Neural cell (in vitro differentiated cells): ENCODE results near the gene NFIX.

Source experiments
- EP300 ChIP-seq: fragments of 450-650 bp; conservative IDR thresholded peaks from 2 replicates; pipeline ENCODE4 v1.6.1; 2014; ENCODE audit warnings: antibody characterized with exemption, mild to moderate bottlenecking, moderate library complexity; ENCODE audit not compliant: poor library complexity, severe bottlenecking
- EZH2 ChIP-seq: fragments of 200-600, 300-800 bp; shearing (Covaris generic), sonication (generic); IDR thresholded peaks from 2 replicates; pipeline ENCODE4 v1.6.1; 2014; ENCODE audit warnings: antibody characterized with exemption, low read length, borderline replicate concordance, mild to moderate bottlenecking; ENCODE audit not compliant: insufficient read depth, poor library complexity, severe bottlenecking
- MXI1 ChIP-seq: fragments of 450-650 bp; conservative IDR thresholded peaks from 2 replicates; pipeline ENCODE4 v1.6.1; 2014; ENCODE audit warnings: antibody characterized with exemption, mild to moderate bottlenecking; ENCODE audit not compliant: poor library complexity, severe bottlenecking
- POLR2AphosphoS5 ChIP-seq: IDR thresholded peaks from 2 replicates; pipeline ENCODE4 v1.6.1; 2012
- RAD21 ChIP-seq: fragments of 450-650 bp; conservative IDR thresholded peaks from 2 replicates; pipeline ENCODE4 v1.6.1; 2014; ENCODE audit warnings: antibody characterized with exemption, mild to moderate bottlenecking, moderate library complexity
- REST ChIP-seq: IDR thresholded peaks from 2 replicates; pipeline ENCODE4 v1.6.1; 2012; ENCODE audit warnings: borderline replicate concordance
- SMC3 ChIP-seq: fragments of 450-650 bp; conservative IDR thresholded peaks from 2 replicates; pipeline ENCODE4 v1.6.1; 2014; ENCODE audit warnings: antibody characterized with exemption, mild to moderate bottlenecking, moderate library complexity; ENCODE audit not compliant: poor library complexity
- TAF1 ChIP-seq: IDR thresholded peaks from 2 replicates; pipeline ENCODE4 v1.6.1; 2012; ENCODE audit warnings: low read depth
- TF ChIP-seq, protein P1 (sequence below): fragments of 450-650 bp; IDR thresholded peaks from 2 replicates; pipeline ENCODE4 v1.5.1; 2014; ENCODE audit warnings: antibody characterized with exemption, mild to moderate bottlenecking, moderate library complexity; ENCODE audit not compliant: poor library complexity, severe bottlenecking

GRCh38 chr19:13104360-13104847 is 109.1 kb downstream of the NFIX start:
- TF ChIP-seq, protein P1, sequence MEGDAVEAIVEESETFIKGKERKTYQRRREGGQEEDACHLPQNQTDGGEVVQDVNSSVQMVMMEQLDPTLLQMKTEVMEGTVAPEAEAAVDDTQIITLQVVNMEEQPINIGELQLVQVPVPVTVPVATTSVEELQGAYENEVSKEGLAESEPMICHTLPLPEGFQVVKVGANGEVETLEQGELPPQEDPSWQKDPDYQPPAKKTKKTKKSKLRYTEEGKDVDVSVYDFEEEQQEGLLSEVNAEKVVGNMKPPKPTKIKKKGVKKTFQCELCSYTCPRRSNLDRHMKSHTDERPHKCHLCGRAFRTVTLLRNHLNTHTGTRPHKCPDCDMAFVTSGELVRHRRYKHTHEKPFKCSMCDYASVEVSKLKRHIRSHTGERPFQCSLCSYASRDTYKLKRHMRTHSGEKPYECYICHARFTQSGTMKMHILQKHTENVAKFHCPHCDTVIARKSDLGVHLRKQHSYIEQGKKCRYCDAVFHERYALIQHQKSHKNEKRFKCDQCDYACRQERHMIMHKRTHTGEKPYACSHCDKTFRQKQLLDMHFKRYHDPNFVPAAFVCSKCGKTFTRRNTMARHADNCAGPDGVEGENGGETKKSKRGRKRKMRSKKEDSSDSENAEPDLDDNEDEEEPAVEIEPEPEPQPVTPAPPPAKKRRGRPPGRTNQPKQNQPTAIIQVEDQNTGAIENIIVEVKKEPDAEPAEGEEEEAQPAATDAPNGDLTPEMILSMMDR = no peak
- no peak for TF ChIP-seq TAF1
- no peak for TF ChIP-seq RAD21
- TF ChIP-seq EP300 = no peak
- no peak for TF ChIP-seq POLR2AphosphoS5
- no peak for TF ChIP-seq REST
- TF ChIP-seq MXI1 = no peak
- TF ChIP-seq EZH2 = no peak
- no peak for TF ChIP-seq SMC3
